ENCODE measurements around the gene GKN1. TPM values are rescaled to one million over a fixed set of nuclear protein-coding genes. Genes with fewer than 3 reads are reported as not detected.

Gene GKN1
- total RNA-seq, 1 experiment from 2014 or later = not detected

- POLR2A ChIA-PET (ENCODE audit: low non-redundant PET) = no interaction called here
- H3K4me3 ChIP-seq (ENCODE audit: low read depth, low read length, poor library complexity, severe bottlenecking) = no peak overlapping the region
- TF ChIP-seq, protein P1, sequence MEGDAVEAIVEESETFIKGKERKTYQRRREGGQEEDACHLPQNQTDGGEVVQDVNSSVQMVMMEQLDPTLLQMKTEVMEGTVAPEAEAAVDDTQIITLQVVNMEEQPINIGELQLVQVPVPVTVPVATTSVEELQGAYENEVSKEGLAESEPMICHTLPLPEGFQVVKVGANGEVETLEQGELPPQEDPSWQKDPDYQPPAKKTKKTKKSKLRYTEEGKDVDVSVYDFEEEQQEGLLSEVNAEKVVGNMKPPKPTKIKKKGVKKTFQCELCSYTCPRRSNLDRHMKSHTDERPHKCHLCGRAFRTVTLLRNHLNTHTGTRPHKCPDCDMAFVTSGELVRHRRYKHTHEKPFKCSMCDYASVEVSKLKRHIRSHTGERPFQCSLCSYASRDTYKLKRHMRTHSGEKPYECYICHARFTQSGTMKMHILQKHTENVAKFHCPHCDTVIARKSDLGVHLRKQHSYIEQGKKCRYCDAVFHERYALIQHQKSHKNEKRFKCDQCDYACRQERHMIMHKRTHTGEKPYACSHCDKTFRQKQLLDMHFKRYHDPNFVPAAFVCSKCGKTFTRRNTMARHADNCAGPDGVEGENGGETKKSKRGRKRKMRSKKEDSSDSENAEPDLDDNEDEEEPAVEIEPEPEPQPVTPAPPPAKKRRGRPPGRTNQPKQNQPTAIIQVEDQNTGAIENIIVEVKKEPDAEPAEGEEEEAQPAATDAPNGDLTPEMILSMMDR (conservative IDR thresholded peaks at IDR 0.05; ENCODE audit: low read depth, low read length) = no peak
- TF ChIP-seq EZH2 (IDR thresholded peaks at IDR 0.05; ENCODE audit: borderline replicate concordance, low read depth, low read length, poor library complexity, severe bottlenecking) = no peak
- H3K27ac ChIP-seq (ENCODE audit: low read depth, low read length, poor library complexity, severe bottlenecking) = no peak overlapping the region
- CTCF ChIA-PET = interaction anchor here (1.2 kb wide), 1 partner anchor 468 kb away, joined by 4 read pairs; no protein-coding TSS in a partner anchor
- H3K4me1 ChIP-seq (ENCODE audit: insufficient read depth, low read length, poor library complexity, severe bottlenecking) = peaks cover 10% of the 10 kb centered on the region
- BruUV-seq (replicated peaks) = no TSS peak
- no peaks in the 10 kb centered on the region for H3K9me3 ChIP-seq (ENCODE audit: low read depth, low read length, poor library complexity, severe bottlenecking)
- DNase-seq (ENCODE audit: low spot score) = no peak
- H3K27me3 ChIP-seq (replicated peaks; ENCODE audit: insufficient read depth, low read depth, low read length, poor library complexity) = no peaks in the 10 kb centered on the region
- no peaks in the 10 kb centered on the region for H3K36me3 ChIP-seq (ENCODE audit: insufficient read depth, low read length, poor library complexity, severe bottlenecking)
- intact Hi-C loops (cut with micrococcal nuclease; ENCODE audit: unreplicated experiment) = no loop called here
Observed at GRCh38 chr2:68931149-68931711, 43.2 kb upstream of the GKN1 start.

DNA sequence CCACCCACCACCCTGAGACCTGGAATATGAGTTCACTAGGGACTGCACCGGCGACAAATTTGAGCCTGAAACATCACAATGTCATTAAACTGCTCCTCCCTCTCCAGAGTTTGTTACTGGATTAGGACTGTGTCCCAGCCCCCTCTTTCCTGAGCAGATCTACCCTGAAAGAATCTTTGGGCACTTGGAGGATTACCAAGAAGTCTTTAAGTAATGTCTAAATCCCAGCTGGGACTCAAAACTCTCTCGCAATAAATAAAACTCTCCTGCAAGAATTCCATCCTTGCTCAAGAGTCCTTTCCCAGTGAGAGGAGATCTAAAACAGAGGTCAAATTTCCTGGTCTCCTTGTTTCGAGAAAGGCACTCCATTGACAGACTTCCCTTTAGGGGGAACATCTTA is 42.6 kb upstream of the GKN1 start:
- no peak for TF ChIP-seq EZH2 (IDR thresholded peaks at IDR 0.05; ENCODE audit: borderline replicate concordance, low read depth, low read length, poor library complexity, severe bottlenecking)
- TF ChIP-seq, protein P1 (conservative IDR thresholded peaks at IDR 0.05; ENCODE audit: low read depth, low read length) = no peak
- Histone ChIP-seq H3K36me3 (ENCODE audit: insufficient read depth, low read length, poor library complexity, severe bottlenecking) (no peaks in the 10 kb centered on the region), H3K27me3 (replicated peaks; ENCODE audit: insufficient read depth, low read depth, low read length, poor library complexity) (no peaks in the 10 kb centered on the region), H3K4me3 (ENCODE audit: low read depth, low read length, poor library complexity, severe bottlenecking) (no peak overlapping the region), H3K27ac (ENCODE audit: low read depth, low read length, poor library complexity, severe bottlenecking) (no peak overlapping the region), H3K4me1 (ENCODE audit: insufficient read depth, low read length, poor library complexity, severe bottlenecking) (peaks cover 10% of the 10 kb centered on the region), H3K9me3 (ENCODE audit: low read depth, low read length, poor library complexity, severe bottlenecking) (no peaks in the 10 kb centered on the region)
- BruUV-seq (replicated peaks) = no TSS peak
- ChIA-PET CTCF (no interaction called here), POLR2A (ENCODE audit: low non-redundant PET) (no interaction called here)
- peak; percentile 35 for DNase-seq (ENCODE audit: low spot score)
- intact Hi-C loops (cut with micrococcal nuclease; ENCODE audit: unreplicated experiment) = no loop called here

DNA sequence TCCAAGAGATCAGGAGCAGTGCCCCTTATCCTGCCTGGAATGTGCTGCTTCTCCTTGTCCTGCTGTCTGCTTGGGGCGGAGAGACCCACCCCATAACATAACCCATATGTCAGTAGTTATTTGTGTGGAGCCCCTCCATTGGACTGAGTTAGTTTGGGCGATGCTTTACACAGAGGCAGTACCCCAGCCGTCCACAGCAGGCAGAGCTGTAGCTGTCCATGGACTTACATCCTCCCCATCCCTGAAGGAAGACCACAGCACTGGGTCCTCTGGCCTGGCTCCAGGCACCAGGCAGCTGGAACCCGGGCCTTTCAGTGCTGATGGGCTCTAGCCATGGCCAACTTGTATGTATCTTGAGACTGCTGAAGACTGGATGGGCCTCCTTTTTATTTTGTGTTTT is 42.0 kb upstream of the GKN1 start:
- intact Hi-C loops (cut with micrococcal nuclease; ENCODE audit: unreplicated experiment) = no loop called here
- CTCF ChIA-PET = no interaction called here
- H3K4me3 ChIP-seq (ENCODE audit: low read depth, low read length, poor library complexity, severe bottlenecking) = no peak overlapping the region

More for the DNA sequence above, 42.0 kb upstream of the GKN1 start:
- Histone ChIP-seq H3K27ac (ENCODE audit: low read depth, low read length, poor library complexity, severe bottlenecking) (no peak overlapping the region), H3K4me1 (ENCODE audit: insufficient read depth, low read length, poor library complexity, severe bottlenecking) (peaks cover 10% of the 10 kb centered on the region), H3K27me3 (replicated peaks; ENCODE audit: insufficient read depth, low read depth, low read length, poor library complexity) (no peaks in the 10 kb centered on the region), H3K9me3 (ENCODE audit: low read depth, low read length, poor library complexity, severe bottlenecking) (no peaks in the 10 kb centered on the region), H3K36me3 (ENCODE audit: insufficient read depth, low read length, poor library complexity, severe bottlenecking) (no peaks in the 10 kb centered on the region)
- TF ChIP-seq, protein P1 (conservative IDR thresholded peaks at IDR 0.05; ENCODE audit: low read depth, low read length) = no peak
- TF ChIP-seq EZH2 (IDR thresholded peaks at IDR 0.05; ENCODE audit: borderline replicate concordance, low read depth, low read length, poor library complexity, severe bottlenecking) = no peak
- POLR2A ChIA-PET (ENCODE audit: low non-redundant PET) = interaction anchor here (0.5 kb wide), 1 partner anchor 309 kb away, joined by 3 read pairs; no protein-coding TSS in a partner anchor
- BruUV-seq (replicated peaks) = no TSS peak
- DNase-seq (ENCODE audit: low spot score) = no peak

All from A673 (cell line).